ENCODE results near the gene CDIPT. TPM values are rescaled to one million over a fixed set of nuclear protein-coding genes. Genes with fewer than 3 reads are reported as not detected.
"Not testable (repeated sequence)": the region's sequence is repeated elsewhere in the genome, so short reads cannot be mapped to it uniquely, and the experiment has no call there.

The CDIPT gene
- total and polyA plus RNA-seq, 2 donors from 2014 or later = 85.9 to 148 TPM

DNA sequence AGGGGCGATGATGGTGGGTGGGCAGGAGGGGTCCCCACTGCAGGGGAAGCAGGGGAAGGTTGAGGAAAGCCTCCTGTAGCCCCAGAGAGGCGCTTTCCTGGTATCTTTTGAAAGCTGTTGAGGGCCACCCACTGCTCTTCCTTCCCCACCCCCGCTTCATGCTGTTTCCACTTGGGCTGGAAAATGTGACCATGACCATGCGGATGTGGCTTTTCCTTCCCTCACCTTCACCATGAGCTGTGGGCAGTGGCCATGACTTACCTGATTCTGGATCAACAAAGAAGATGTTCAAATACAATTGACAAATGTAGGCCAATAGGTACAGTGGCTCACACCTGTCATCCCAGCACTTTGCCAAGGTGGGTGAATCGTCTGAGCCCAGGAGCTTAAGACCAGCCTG is 28.9 kb downstream of the CDIPT start:
- Histone ChIP-seq H3K27ac (ENCODE audit: low read depth in 2 of 2, low read length in 2 of 2) (no peak overlapping the region), H3K27me3 (ENCODE audit: control insufficient read depth, insufficient read depth, low read length) (no peaks in the 10 kb centered on the region), H3K4me1 (ENCODE audit: control insufficient read depth in 2 of 3, insufficient read depth in 2 of 3, low read depth in 1 of 3, low read length in 3 of 3) (peaks cover 0 to 2% (median 0%) of the 10 kb centered on the region in 3 donors), H3K36me3 (ENCODE audit: control insufficient read depth in 2 of 3, insufficient read depth in 3 of 3, low read length in 3 of 3) (peaks cover 0 to 42% (median 32%) of the 10 kb centered on the region in 3 donors), H3K9me3 (ENCODE audit: control insufficient read depth in 2 of 3, insufficient read depth in 1 of 3, low read length in 3 of 3) (no peaks in the 10 kb centered on the region), H3K4me3 (ENCODE audit: low read length in 3 of 3) (no peak overlapping the region), H3K9ac (ENCODE audit: low read length in 3 of 3) (no peak overlapping the region)
- FAIRE-seq (no peak), DNase-seq (no peak)
- TF ChIP-seq, protein P1, sequence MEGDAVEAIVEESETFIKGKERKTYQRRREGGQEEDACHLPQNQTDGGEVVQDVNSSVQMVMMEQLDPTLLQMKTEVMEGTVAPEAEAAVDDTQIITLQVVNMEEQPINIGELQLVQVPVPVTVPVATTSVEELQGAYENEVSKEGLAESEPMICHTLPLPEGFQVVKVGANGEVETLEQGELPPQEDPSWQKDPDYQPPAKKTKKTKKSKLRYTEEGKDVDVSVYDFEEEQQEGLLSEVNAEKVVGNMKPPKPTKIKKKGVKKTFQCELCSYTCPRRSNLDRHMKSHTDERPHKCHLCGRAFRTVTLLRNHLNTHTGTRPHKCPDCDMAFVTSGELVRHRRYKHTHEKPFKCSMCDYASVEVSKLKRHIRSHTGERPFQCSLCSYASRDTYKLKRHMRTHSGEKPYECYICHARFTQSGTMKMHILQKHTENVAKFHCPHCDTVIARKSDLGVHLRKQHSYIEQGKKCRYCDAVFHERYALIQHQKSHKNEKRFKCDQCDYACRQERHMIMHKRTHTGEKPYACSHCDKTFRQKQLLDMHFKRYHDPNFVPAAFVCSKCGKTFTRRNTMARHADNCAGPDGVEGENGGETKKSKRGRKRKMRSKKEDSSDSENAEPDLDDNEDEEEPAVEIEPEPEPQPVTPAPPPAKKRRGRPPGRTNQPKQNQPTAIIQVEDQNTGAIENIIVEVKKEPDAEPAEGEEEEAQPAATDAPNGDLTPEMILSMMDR (IDR thresholded peaks at IDR 0.05; ENCODE audit: borderline replicate concordance, extremely low read depth, insufficient read depth) = no peak
- intact Hi-C loops (cut with DNase I) = no loop called here

DNA sequence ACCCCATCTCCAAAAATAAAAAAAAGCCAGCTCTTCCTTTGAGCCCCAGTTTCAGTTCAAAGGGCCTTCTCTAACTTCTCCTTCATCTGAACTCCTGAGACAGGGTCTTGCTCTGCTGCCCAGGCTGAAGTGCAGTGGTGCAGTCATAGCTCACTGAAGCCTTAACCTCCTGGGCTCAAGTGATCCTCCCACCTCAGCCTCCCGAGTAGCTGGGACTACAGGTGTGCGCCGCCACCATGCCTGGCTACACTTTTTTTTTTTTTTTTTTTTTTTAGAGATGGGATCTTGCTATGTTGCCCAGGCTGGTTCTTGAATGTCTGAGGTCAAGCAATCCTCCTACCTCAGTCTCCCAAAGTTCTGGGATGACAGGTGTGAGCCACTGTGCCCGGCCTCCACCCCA is 29.8 kb downstream of the CDIPT start:
- H3K4me3 ChIP-seq (ENCODE audit: low read length in 3 of 3); intact Hi-C loops (cut with DNase I); DNase-seq; FAIRE-seq; H3K4me1 ChIP-seq (ENCODE audit: control insufficient read depth in 2 of 3, insufficient read depth in 2 of 3, low read depth in 1 of 3, low read length in 3 of 3); H3K9me3 ChIP-seq (ENCODE audit: control insufficient read depth in 2 of 3, insufficient read depth in 1 of 3, low read length in 3 of 3); H3K27me3 ChIP-seq (ENCODE audit: control insufficient read depth, insufficient read depth, low read length); H3K9ac ChIP-seq (ENCODE audit: low read length in 3 of 3); H3K27ac ChIP-seq (ENCODE audit: low read depth in 2 of 2, low read length in 2 of 2): not testable (repeated sequence)
- peaks cover 0 to 36% (median 29%) of the 10 kb centered on the region in 3 donors for H3K36me3 ChIP-seq (ENCODE audit: control insufficient read depth in 2 of 3, insufficient read depth in 3 of 3, low read length in 3 of 3)

DNA sequence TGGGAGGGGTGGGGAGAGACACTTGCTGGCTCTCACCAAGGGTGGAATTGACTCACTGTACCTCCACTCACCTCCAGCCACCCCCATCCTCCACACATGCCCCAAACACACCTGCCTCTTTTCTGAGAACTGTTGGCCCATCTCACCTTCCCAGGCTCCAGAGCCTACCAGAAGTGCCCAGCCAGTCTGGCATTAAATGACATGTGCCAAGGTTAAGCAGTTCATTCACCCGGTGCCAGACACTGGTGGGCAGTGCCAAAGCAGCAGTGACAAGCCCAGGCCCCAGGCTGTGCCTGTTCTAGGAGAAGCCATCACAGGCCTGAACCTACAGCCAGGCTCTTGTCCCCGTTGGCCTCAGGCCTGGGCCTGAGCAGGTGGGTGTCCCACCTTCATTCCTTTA is 31.5 kb downstream of the CDIPT start:
- FAIRE-seq (no peak), DNase-seq (no peak)
- Histone ChIP-seq H3K27ac (ENCODE audit: low read depth in 2 of 2, low read length in 2 of 2) (no peak overlapping the region), H3K9ac (ENCODE audit: low read length in 3 of 3) (no peak overlapping the region), H3K27me3 (ENCODE audit: control insufficient read depth, insufficient read depth, low read length) (no peaks in the 10 kb centered on the region), H3K9me3 (ENCODE audit: control insufficient read depth in 2 of 3, insufficient read depth in 1 of 3, low read length in 3 of 3) (no peaks in the 10 kb centered on the region), H3K4me3 (ENCODE audit: low read length in 3 of 3) (no peak overlapping the region), H3K36me3 (ENCODE audit: control insufficient read depth in 2 of 3, insufficient read depth in 3 of 3, low read length in 3 of 3) (peaks cover 0 to 21% (median 20%) of the 10 kb centered on the region in 3 donors), H3K4me1 (ENCODE audit: control insufficient read depth in 2 of 3, insufficient read depth in 2 of 3, low read depth in 1 of 3, low read length in 3 of 3) (peaks cover 0 to 4% (median 0%) of the 10 kb centered on the region in 3 donors)
- intact Hi-C loops (cut with DNase I) = no loop called here
- TF ChIP-seq, protein P1 (IDR thresholded peaks at IDR 0.05; ENCODE audit: borderline replicate concordance, extremely low read depth, insufficient read depth) = no peak

DNA sequence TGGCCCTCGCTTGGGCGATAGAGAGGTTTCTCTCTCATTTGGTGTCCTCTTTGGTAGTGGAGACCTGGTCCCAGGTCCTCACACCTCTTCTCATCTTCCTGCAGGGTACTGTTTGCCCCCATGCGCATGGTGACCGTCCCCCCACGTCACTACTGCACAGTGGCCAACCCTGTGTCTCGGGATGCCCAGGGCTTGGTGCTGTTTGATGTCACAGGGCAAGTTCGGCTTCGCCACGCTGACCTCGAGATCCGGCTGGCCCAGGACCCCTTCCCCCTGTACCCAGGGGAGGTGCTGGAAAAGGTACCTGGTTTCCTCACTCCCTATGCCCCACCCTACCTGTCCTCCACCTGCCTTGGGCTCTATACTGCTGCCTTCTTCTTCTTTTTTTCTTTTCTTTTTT is 32.3 kb downstream of the CDIPT start:
- no peaks in the 10 kb centered on the region for H3K9me3 ChIP-seq (ENCODE audit: control insufficient read depth in 2 of 3, insufficient read depth in 1 of 3, low read length in 3 of 3)
- intact Hi-C loops (cut with DNase I) = no loop called here
- TF ChIP-seq, protein P1 (IDR thresholded peaks at IDR 0.05; ENCODE audit: borderline replicate concordance, extremely low read depth, insufficient read depth) = no peak
- H3K36me3 ChIP-seq (ENCODE audit: control insufficient read depth in 2 of 3, insufficient read depth in 3 of 3, low read length in 3 of 3) = peaks cover 0 to 23% (median 21%) of the 10 kb centered on the region in 3 donors
- no peak overlapping the region for H3K27ac ChIP-seq (ENCODE audit: low read depth in 2 of 2, low read length in 2 of 2)
- H3K9ac ChIP-seq (ENCODE audit: low read length in 3 of 3) = no peak overlapping the region
- H3K27me3 ChIP-seq (ENCODE audit: control insufficient read depth, insufficient read depth, low read length) = no peaks in the 10 kb centered on the region
- no peak for DNase-seq
- H3K4me3 ChIP-seq (ENCODE audit: low read length in 3 of 3) = no peak overlapping the region
- FAIRE-seq = no peak
- H3K4me1 ChIP-seq (ENCODE audit: control insufficient read depth in 2 of 3, insufficient read depth in 2 of 3, low read depth in 1 of 3, low read length in 3 of 3) = peaks cover 0 to 9% (median 0%) of the 10 kb centered on the region in 3 donors

Measured in kidney (tissue), 14 donors.